BE2C (cell line): ENCODE data around the gene LRSAM1.
A peak's percentile ranks its signal among the peaks of the same experiment; 100 is the strongest.

Experiments
- DNase-seq: peaks from one replicate; pipeline ENCODE4 v3.0.0-alpha.2; 2020
- H3K27me3 ChIP-seq: fragments of 250-450 bp; sonication (Bioruptor Pico); 2 replicates; pipeline ENCODE4 v1.5.1; 2020; ENCODE audit warnings: mild to moderate bottlenecking
- H3K36me3 ChIP-seq: fragments of 250-450 bp; sonication (Bioruptor Pico); 2 replicates; pipeline ENCODE4 v1.5.1; 2020; ENCODE audit warnings: mild to moderate bottlenecking
- H3K4me1 ChIP-seq: fragments of 250-450 bp; sonication (Bioruptor Pico); 2 replicates; pipeline ENCODE4 v1.5.1; 2020
- H3K4me3 ChIP-seq: 2 replicates; pipeline ENCODE4 v1.5.1; 2011; ENCODE audit warnings: low read depth, low read length
- H3K9me3 ChIP-seq: fragments of 250-450 bp; sonication (Bioruptor Pico); 2 replicates; pipeline ENCODE4 v1.5.1; 2020
- CTCF ChIP-seq: IDR thresholded peaks from 2 replicates; pipeline ENCODE4 v1.5.1; 2012; ENCODE audit warnings: mild to moderate bottlenecking, low read depth, low read length

Gene LRSAM1

GRCh38 chr9:127519301-127520166 lies 68.2 kb downstream of the LRSAM1 start:
- DNase-seq = no peak
- H3K9me3 ChIP-seq = peaks cover 5% of the 10 kb centered on the region
- TF ChIP-seq CTCF = no peak
- H3K4me1 ChIP-seq = no peaks in the 10 kb centered on the region
- no peaks in the 10 kb centered on the region; the same call in 1 of the 2 replicates for H3K36me3 ChIP-seq
- no peaks in the 10 kb centered on the region for H3K27me3 ChIP-seq
- no peak overlapping the region for H3K4me3 ChIP-seq

GRCh38 chr9:127520941-127521918 lies 69.9 kb downstream of the LRSAM1 start:
- H3K36me3 ChIP-seq = no peaks in the 10 kb centered on the region; the same call in 1 of the 2 replicates
- H3K27me3 ChIP-seq = no peaks in the 10 kb centered on the region
- no peaks in the 10 kb centered on the region for H3K4me1 ChIP-seq
- no peak for DNase-seq
- peaks cover 6% of the 10 kb centered on the region for H3K9me3 ChIP-seq
- no peak for TF ChIP-seq CTCF
- no peak overlapping the region for H3K4me3 ChIP-seq

GRCh38 chr9:127521919-127522304 lies 70.6 kb downstream of the LRSAM1 start:
- no peaks in the 10 kb centered on the region; the same call in 1 of the 2 replicates for H3K36me3 ChIP-seq

GRCh38 chr9:127522727-127523126 lies 71.4 kb downstream of the LRSAM1 start:
- TF ChIP-seq CTCF = no peak
- Histone ChIP-seq H3K9me3 (peaks cover 6% of the 10 kb centered on the region), H3K36me3 (no peaks in the 10 kb centered on the region; the same call in 1 of the 2 replicates), H3K4me3 (no peak overlapping the region), H3K4me1 (no peaks in the 10 kb centered on the region), H3K27me3 (no peaks in the 10 kb centered on the region)
- no peak for DNase-seq

More at GRCh38 chr9:127521919-127522304, 70.6 kb downstream of the LRSAM1 start:
- H3K27me3 ChIP-seq = no peaks in the 10 kb centered on the region
- no peak for DNase-seq
- TF ChIP-seq CTCF = no peak
- no peaks in the 10 kb centered on the region for H3K4me1 ChIP-seq
- peaks cover 6% of the 10 kb centered on the region for H3K9me3 ChIP-seq
- H3K4me3 ChIP-seq = no peak overlapping the region

- DNase-seq = no peak
- H3K4me3 ChIP-seq = no peak overlapping the region
- H3K36me3 ChIP-seq = no peaks in the 10 kb centered on the region; the same call in 1 of the 2 replicates
- no peaks in the 10 kb centered on the region for H3K27me3 ChIP-seq
- no peaks in the 10 kb centered on the region for H3K4me1 ChIP-seq
- peaks cover 6% of the 10 kb centered on the region for H3K9me3 ChIP-seq
- peak; percentile 68 for TF ChIP-seq CTCF
Measured at GRCh38 chr9:127523312-127523851, 72.1 kb downstream of the LRSAM1 start.
